GM12872 (cell line): Measurements from ENCODE around the gene PEMT.

ENCODE experiments used
- CTCF ChIP-seq: IDR thresholded peaks from 3 replicates; pipeline ENCODE4 v1.5.1; 2011; ENCODE audit warnings: low read depth, mild to moderate bottlenecking, low read length, moderate library complexity; ENCODE audit not compliant: insufficient read depth

The PEMT gene

GRCh38 chr17:17595755-17596154 lies 4.2 kb upstream of the PEMT start:
- TF ChIP-seq CTCF, result no peak

- TF ChIP-seq CTCF, result no peak
These were observed 1.7 kb upstream of the PEMT start for GRCh38 chr17:17593222-17593620.

- TF ChIP-seq CTCF, result no peak
These were observed 589 bp downstream of the PEMT start for GRCh38 chr17:17590883-17591354.

GRCh38 chr17:17590141-17590751 lies 1.3 kb downstream of the PEMT start:
- TF ChIP-seq CTCF, result no peak

- no peak for TF ChIP-seq CTCF
These were observed 3.7 kb downstream of the PEMT start for GRCh38 chr17:17587614-17588337.

GRCh38 chr17:17582372-17582771 lies 9.1 kb downstream of the PEMT start:
- no peak for TF ChIP-seq CTCF

- no peak for TF ChIP-seq CTCF
These were observed 10.0 kb downstream of the PEMT start for GRCh38 chr17:17581509-17581908.
